Stimulated activated memory B cell treated with anti-CD40 and anti-IgM and Interleukin-4, amounts not matched to agents 10 μg/mL and 1 μg/mL and 100 μg/mL, for 72 hours (primary cell): Measurements from ENCODE around the gene MOSPD3.

Experiments
- ATAC-seq: fragments of 150-1000 bp; cut with Tn5 transposase; 2 replicates; pipeline ENCODE4 v1.10.0; 2021
- H3K27ac Mint-ChIP-seq: one replicate; pipeline ENCODE4 v1.8.0; 2022; ENCODE audit warnings: mild to moderate bottlenecking, mixed read lengths
- H3K27me3 Mint-ChIP-seq: one replicate; pipeline ENCODE4 v1.8.0; 2022; ENCODE audit warnings: mixed read lengths
- H3K36me3 Mint-ChIP-seq: one replicate; pipeline ENCODE4 v1.8.0; 2022; ENCODE audit warnings: mixed read lengths
- H3K4me1 Mint-ChIP-seq: one replicate; pipeline ENCODE4 v1.8.0; 2022; ENCODE audit warnings: mixed read lengths
- H3K4me3 Mint-ChIP-seq: one replicate; pipeline ENCODE4 v1.8.0; 2022; ENCODE audit warnings: mild to moderate bottlenecking, moderate library complexity, mixed read lengths
- H3K9me3 Mint-ChIP-seq: one replicate; pipeline ENCODE4 v1.8.0; 2022; ENCODE audit warnings: mixed read lengths

The MOSPD3 gene

GRCh38 chr7:100620804-100621203, 8.5 kb downstream of the MOSPD3 start:
- ATAC-seq: no peak
- Mint-ChIP-seq H3K27me3 (no peaks in the 10 kb centered on the region), H3K27ac (no peak overlapping the region), H3K9me3 (no peaks in the 10 kb centered on the region), H3K36me3 (peaks cover 17% of the 10 kb centered on the region), H3K4me3 (no peak overlapping the region), H3K4me1 (no peaks in the 10 kb centered on the region)

- Mint-ChIP-seq H3K27ac (no peak overlapping the region), H3K27me3 (no peaks in the 10 kb centered on the region), H3K4me3 (no peak overlapping the region), H3K36me3 (peaks cover 12% of the 10 kb centered on the region), H3K9me3 (no peaks in the 10 kb centered on the region), H3K4me1 (peaks cover 5% of the 10 kb centered on the region)
- ATAC-seq: no peak
Measured at GRCh38 chr7:100621554-100621953, 9.2 kb downstream of the MOSPD3 start.

- no peak overlapping the region for H3K4me3 Mint-ChIP-seq
Measured at GRCh38 chr7:100623951-100624824, 11.8 kb downstream of the MOSPD3 start.

GRCh38 chr7:100626055-100626454, 13.7 kb downstream of the MOSPD3 start:
- H3K36me3 Mint-ChIP-seq: peaks cover 12% of the 10 kb centered on the region
- no peaks in the 10 kb centered on the region for H3K9me3 Mint-ChIP-seq
- peak overlapping the region; percentile 54 for H3K4me3 Mint-ChIP-seq
- no peak for ATAC-seq
- peaks cover 17% of the 10 kb centered on the region for H3K4me1 Mint-ChIP-seq
- H3K27ac Mint-ChIP-seq: peak overlapping the region; percentile 78
- H3K27me3 Mint-ChIP-seq: no peaks in the 10 kb centered on the region

More at GRCh38 chr7:100623951-100624824, 11.8 kb downstream of the MOSPD3 start:
- H3K9me3 Mint-ChIP-seq: no peaks in the 10 kb centered on the region
- H3K27ac Mint-ChIP-seq: no peak overlapping the region
- H3K27me3 Mint-ChIP-seq: no peaks in the 10 kb centered on the region
- H3K36me3 Mint-ChIP-seq: peaks cover 12% of the 10 kb centered on the region
- H3K4me1 Mint-ChIP-seq: peaks cover 11% of the 10 kb centered on the region
- ATAC-seq: no peak

- H3K4me3 Mint-ChIP-seq: peak overlapping the region; percentile 75
- no peaks in the 10 kb centered on the region for H3K9me3 Mint-ChIP-seq
- H3K4me1 Mint-ChIP-seq: peaks cover 17% of the 10 kb centered on the region
- ATAC-seq: peak; percentile 91
- H3K36me3 Mint-ChIP-seq: peaks cover 9% of the 10 kb centered on the region
- no peaks in the 10 kb centered on the region for H3K27me3 Mint-ChIP-seq
- peak overlapping the region; percentile 78 for H3K27ac Mint-ChIP-seq
Measured at GRCh38 chr7:100626530-100627237, 14.3 kb downstream of the MOSPD3 start.

GRCh38 chr7:100627238-100627549, 14.9 kb downstream of the MOSPD3 start:
- no peaks in the 10 kb centered on the region for H3K9me3 Mint-ChIP-seq
- peaks cover 6% of the 10 kb centered on the region for H3K36me3 Mint-ChIP-seq
- H3K27me3 Mint-ChIP-seq: no peaks in the 10 kb centered on the region
- ATAC-seq: no peak
- peaks cover 20% of the 10 kb centered on the region for H3K4me1 Mint-ChIP-seq
- H3K4me3 Mint-ChIP-seq: peak overlapping the region; percentile 75
- peak overlapping the region; percentile 78 for H3K27ac Mint-ChIP-seq

GRCh38 chr7:100629117-100629716, 16.9 kb downstream of the MOSPD3 start:
- ATAC-seq: no peak
- Mint-ChIP-seq H3K4me3 (no peak overlapping the region), H3K36me3 (no peaks in the 10 kb centered on the region), H3K4me1 (peaks cover 35% of the 10 kb centered on the region), H3K27me3 (no peaks in the 10 kb centered on the region), H3K9me3 (no peaks in the 10 kb centered on the region), H3K27ac (no peak overlapping the region)

GRCh38 chr7:100630066-100630465, 17.7 kb downstream of the MOSPD3 start:
- no peaks in the 10 kb centered on the region for H3K27me3 Mint-ChIP-seq
- H3K4me1 Mint-ChIP-seq: peaks cover 37% of the 10 kb centered on the region
- H3K4me3 Mint-ChIP-seq: no peak overlapping the region
- H3K36me3 Mint-ChIP-seq: no peaks in the 10 kb centered on the region
- no peak for ATAC-seq
- H3K27ac Mint-ChIP-seq: no peak overlapping the region
- H3K9me3 Mint-ChIP-seq: no peaks in the 10 kb centered on the region

GRCh38 chr7:100632951-100633717, 20.8 kb downstream of the MOSPD3 start:
- peak overlapping the region; percentile 81 for H3K4me3 Mint-ChIP-seq
- H3K9me3 Mint-ChIP-seq: no peaks in the 10 kb centered on the region
- ATAC-seq: peak; percentile 77
- no peaks in the 10 kb centered on the region for H3K36me3 Mint-ChIP-seq
- no peaks in the 10 kb centered on the region for H3K27me3 Mint-ChIP-seq
- peaks cover 26% of the 10 kb centered on the region for H3K4me1 Mint-ChIP-seq
- H3K27ac Mint-ChIP-seq: peak overlapping the region; percentile 80

- Mint-ChIP-seq H3K4me3 (no peak overlapping the region), H3K27ac (no peak overlapping the region), H3K36me3 (no peaks in the 10 kb centered on the region), H3K27me3 (peaks cover 21% of the 10 kb centered on the region), H3K9me3 (no peaks in the 10 kb centered on the region), H3K4me1 (peaks cover 18% of the 10 kb centered on the region)
- no peak for ATAC-seq
Measured at GRCh38 chr7:100639995-100640516, 27.7 kb downstream of the MOSPD3 start.

GRCh38 chr7:100640517-100641440, 28.4 kb downstream of the MOSPD3 start:
- peaks cover 18% of the 10 kb centered on the region for H3K4me1 Mint-ChIP-seq
- H3K36me3 Mint-ChIP-seq: no peaks in the 10 kb centered on the region
- no peak overlapping the region for H3K4me3 Mint-ChIP-seq
- H3K27ac Mint-ChIP-seq: no peak overlapping the region
- no peaks in the 10 kb centered on the region for H3K9me3 Mint-ChIP-seq
- H3K27me3 Mint-ChIP-seq: peaks cover 28% of the 10 kb centered on the region
- ATAC-seq: no peak

- Mint-ChIP-seq H3K27ac (no peak within 1 kb of the TSS), H3K36me3 (no peaks in the 10 kb centered on the region), H3K4me1 (peaks cover 18% of the 10 kb centered on the region), H3K27me3 (peaks cover 35% of the 10 kb centered on the region), H3K4me3 (peak within 1 kb of the TSS; percentile 5), H3K9me3 (no peaks in the 10 kb centered on the region)
- no peak for ATAC-seq
Measured at GRCh38 chr7:100641463-100641859, 29.1 kb downstream of the MOSPD3 start, which contains the start of gene TFR2. Gene TFR2, minus strand, starts transcription at chr7:100641552. Its CDS starts 43 bp downstream, at chr7:100641509.

GRCh38 chr7:100641860-100642533, 29.7 kb downstream of the MOSPD3 start:
- Mint-ChIP-seq H3K36me3 (no peaks in the 10 kb centered on the region), H3K27ac (no peak overlapping the region), H3K4me1 (peaks cover 18% of the 10 kb centered on the region), H3K9me3 (no peaks in the 10 kb centered on the region), H3K27me3 (peaks cover 40% of the 10 kb centered on the region), H3K4me3 (peak overlapping the region; percentile 5)
- ATAC-seq: peak; percentile 25
